SK-N-SH (cell line): ENCODE data around the gene DCUN1D2.

Source experiments
- EP300 ChIP-seq, 2 experiments: IDR thresholded peaks; 2 replicates each; pipeline versions ENCODE4 v1.4.0 to v1.6.1; 2012; ENCODE audit warnings: borderline replicate concordance in 1 of 2, low read depth in 1 of 2, low read length in 1 of 2
- EZH2phosphoT487 ChIP-seq: fragments of 200-600 bp; sonication (generic); IDR thresholded peaks from 2 replicates; pipeline ENCODE4 v1.6.1; 2017; ENCODE audit warnings: low read depth, mixed run types, mild to moderate bottlenecking, antibody characterized with exemption, moderate library complexity, borderline replicate concordance
- GABPA ChIP-seq: IDR thresholded peaks from 2 replicates; pipeline ENCODE4 v1.4.0; 2012; ENCODE audit warnings: low read depth, mild to moderate bottlenecking
- POLR2AphosphoS5 ChIP-seq: IDR thresholded peaks from 2 replicates; pipeline ENCODE4 v1.6.1; 2012; ENCODE audit warnings: low read depth, low read length
- TAF1 ChIP-seq: IDR thresholded peaks from 2 replicates; pipeline ENCODE4 v1.6.1; 2012; ENCODE audit warnings: low read depth, mild to moderate bottlenecking, low read length, moderate library complexity, borderline replicate concordance
- YY1 ChIP-seq: IDR thresholded peaks from 2 replicates; pipeline ENCODE4 v1.4.0; 2012; ENCODE audit warnings: low read depth, mild to moderate bottlenecking
- TF ChIP-seq, protein P1 (sequence below): fragments of 200-600 bp; sonication (generic); IDR thresholded peaks from 2 replicates; pipeline ENCODE4 v1.6.1; 2017; ENCODE audit warnings: antibody characterized with exemption, mild to moderate bottlenecking, moderate library complexity
- TF ChIP-seq, protein P2 (sequence below): IDR thresholded peaks from 2 replicates; pipeline ENCODE4 v1.4.0; 2012; ENCODE audit warnings: low read depth, borderline replicate concordance

GRCh38 chr13:113533161-113533840, 42.8 kb upstream of the DCUN1D2 start:
- TF ChIP-seq, protein P1, sequence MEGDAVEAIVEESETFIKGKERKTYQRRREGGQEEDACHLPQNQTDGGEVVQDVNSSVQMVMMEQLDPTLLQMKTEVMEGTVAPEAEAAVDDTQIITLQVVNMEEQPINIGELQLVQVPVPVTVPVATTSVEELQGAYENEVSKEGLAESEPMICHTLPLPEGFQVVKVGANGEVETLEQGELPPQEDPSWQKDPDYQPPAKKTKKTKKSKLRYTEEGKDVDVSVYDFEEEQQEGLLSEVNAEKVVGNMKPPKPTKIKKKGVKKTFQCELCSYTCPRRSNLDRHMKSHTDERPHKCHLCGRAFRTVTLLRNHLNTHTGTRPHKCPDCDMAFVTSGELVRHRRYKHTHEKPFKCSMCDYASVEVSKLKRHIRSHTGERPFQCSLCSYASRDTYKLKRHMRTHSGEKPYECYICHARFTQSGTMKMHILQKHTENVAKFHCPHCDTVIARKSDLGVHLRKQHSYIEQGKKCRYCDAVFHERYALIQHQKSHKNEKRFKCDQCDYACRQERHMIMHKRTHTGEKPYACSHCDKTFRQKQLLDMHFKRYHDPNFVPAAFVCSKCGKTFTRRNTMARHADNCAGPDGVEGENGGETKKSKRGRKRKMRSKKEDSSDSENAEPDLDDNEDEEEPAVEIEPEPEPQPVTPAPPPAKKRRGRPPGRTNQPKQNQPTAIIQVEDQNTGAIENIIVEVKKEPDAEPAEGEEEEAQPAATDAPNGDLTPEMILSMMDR = no peak
- TF ChIP-seq EP300 (IDR thresholded peaks at IDR 0.05; ENCODE audit: borderline replicate concordance in 1 of 2, low read depth in 1 of 2, low read length in 1 of 2) = no peak
- TF ChIP-seq POLR2AphosphoS5 = no peak
- TF ChIP-seq, protein P2, sequence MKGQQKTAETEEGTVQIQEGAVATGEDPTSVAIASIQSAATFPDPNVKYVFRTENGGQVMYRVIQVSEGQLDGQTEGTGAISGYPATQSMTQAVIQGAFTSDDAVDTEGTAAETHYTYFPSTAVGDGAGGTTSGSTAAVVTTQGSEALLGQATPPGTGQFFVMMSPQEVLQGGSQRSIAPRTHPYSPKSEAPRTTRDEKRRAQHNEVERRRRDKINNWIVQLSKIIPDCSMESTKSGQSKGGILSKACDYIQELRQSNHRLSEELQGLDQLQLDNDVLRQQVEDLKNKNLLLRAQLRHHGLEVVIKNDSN = no peak
- TF ChIP-seq TAF1 = no peak
- no peak for TF ChIP-seq EZH2phosphoT487
- no peak for TF ChIP-seq YY1
- TF ChIP-seq GABPA = no peak
